NOMO-1 treated with DMSO at 0.1 percent for 48 hours (cell line): ENCODE measurements around the gene ANO10.

Source experiments
- DNase-seq: peaks from one replicate; lab custom pipeline; 2025; ENCODE audit not compliant: unreplicated experiment; lab: John Stamatoyannopoulos, UW

Gene ANO10

GRCh38 chr3:43326891-43327581 lies 294.8 kb downstream of the ANO10 start:
- DNase-seq = peak; percentile 50

GRCh38 chr3:43323541-43323940 lies 298.3 kb downstream of the ANO10 start:
- DNase-seq = no peak

- DNase-seq = no peak
Observed at GRCh38 chr3:43320288-43320687, 301.5 kb downstream of the ANO10 start.

- DNase-seq = no peak
Observed at GRCh38 chr3:43319794-43320193, 302.0 kb downstream of the ANO10 start.

- no peak for DNase-seq
Observed at GRCh38 chr3:43319376-43319775, 302.4 kb downstream of the ANO10 start.

GRCh38 chr3:43317461-43318316 lies 304.1 kb downstream of the ANO10 start:
- DNase-seq = no peak

GRCh38 chr3:43316783-43317460 lies 304.9 kb downstream of the ANO10 start:
- DNase-seq = no peak
